ENCODE measurements around the gene METTL25B.

The METTL25B gene

DNA sequence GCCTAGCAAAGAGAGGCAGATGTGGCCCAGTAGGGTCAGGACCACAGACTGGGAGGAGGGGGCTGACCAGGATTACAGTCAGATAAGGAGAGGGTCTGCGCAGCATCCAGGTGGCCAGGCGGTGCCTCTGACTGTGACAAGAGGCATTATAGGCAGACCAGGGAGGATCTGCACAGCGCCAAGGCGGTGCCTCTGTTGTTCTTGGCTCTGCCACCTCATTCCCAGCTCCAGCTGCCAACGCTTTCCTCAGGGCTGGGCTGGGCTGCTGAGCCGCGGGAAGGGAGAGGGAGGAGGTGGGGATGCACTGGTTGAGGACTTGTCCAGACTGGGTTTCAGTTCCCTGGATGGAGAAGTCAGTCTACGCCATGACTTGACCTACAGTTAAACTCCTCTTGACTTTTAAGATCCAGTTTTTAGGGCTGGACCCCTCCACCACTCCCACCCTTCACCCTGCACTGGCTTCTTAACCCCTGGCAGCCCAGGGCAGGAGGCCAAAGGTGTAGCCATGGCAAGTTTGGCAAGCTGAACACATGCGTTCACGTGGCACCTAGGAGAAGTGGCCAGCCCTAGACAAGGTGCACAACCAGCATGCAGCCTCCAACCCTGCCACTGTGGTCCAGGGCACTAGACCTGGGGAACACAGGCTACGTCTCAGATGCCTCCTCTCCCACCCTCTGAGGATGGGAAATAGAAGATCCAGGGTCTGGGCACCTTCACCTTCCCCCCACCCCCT is 18.3 kb upstream of the METTL25B start:
- H3K79me1 ChIP-seq (ENCODE audit: low read depth, low read length), result no peaks in the 10 kb centered on the region
- no peak for DNase-seq (ENCODE audit: low spot score)
- no peak overlapping the region for H3K4me3 ChIP-seq (ENCODE audit: low read length in 2 of 2)
- H3K27me3 ChIP-seq (ENCODE audit: control insufficient read depth in 3 of 3, insufficient read depth in 3 of 3, low read depth in 1 of 3, low read length in 3 of 3), result no peaks in the 10 kb centered on the region
- no peak overlapping the region for H3K4me2 ChIP-seq (ENCODE audit: insufficient read depth, low read length, poor library complexity, severe bottlenecking)
- peak overlapping the region; percentile 100 for H2BK15ac ChIP-seq (ENCODE audit: low read length)
- no CpG with 5 or more reads among the region's 11 CpGs for WGBS, 2 donors (ENCODE audit: extremely low coverage in 2 of 2, insufficient read length in 2 of 2, insufficient replicate concordance in 1 of 2)
- H3K4me1 ChIP-seq (ENCODE audit: control insufficient read depth in 2 of 2, insufficient read depth in 1 of 2, low read depth in 1 of 2, low read length in 2 of 2), result peaks cover 45 to 51% of the 10 kb centered on the region in 2 donors
- H2AK5ac ChIP-seq (ENCODE audit: low read depth, low read length), result peak overlapping the region; percentile 97
- peak overlapping the region; percentile 76 for H3K23ac ChIP-seq (ENCODE audit: low read depth, low read length, poor library complexity)
- no peaks in the 10 kb centered on the region for H3K36me3 ChIP-seq (replicated peaks in 1 of 2; ENCODE audit: control insufficient read depth in 2 of 2, insufficient read depth in 2 of 2, low read length in 2 of 2)
- peak overlapping the region; percentile 98 for H2BK12ac ChIP-seq (ENCODE audit: low read length)
- H3K14ac ChIP-seq (ENCODE audit: low read length), result peak overlapping the region; percentile 49
- no peaks in the 10 kb centered on the region for H3K9me3 ChIP-seq (replicated peaks in 1 of 2; ENCODE audit: control insufficient read depth in 2 of 2, insufficient read depth in 1 of 2, low read depth in 1 of 2, low read length in 2 of 2)
- peak overlapping the region; percentile 70 for H2BK5ac ChIP-seq (ENCODE audit: low read length)
- no peak overlapping the region for H3K9ac ChIP-seq (ENCODE audit: low read depth, low read length, poor library complexity)
- H2AFZ ChIP-seq (ENCODE audit: low read length), result no peak overlapping the region
- H2BK120ac ChIP-seq (ENCODE audit: low read depth, low read length), result no peak overlapping the region
- no peak overlapping the region for H4K8ac ChIP-seq (ENCODE audit: low read depth, low read length)
- H3K18ac ChIP-seq (ENCODE audit: low read length), result peak overlapping the region; percentile 92
- no peak overlapping the region for H3K27ac ChIP-seq (replicated peaks; ENCODE audit: low read length)
- H4K91ac ChIP-seq (ENCODE audit: low read depth, low read length, poor library complexity), result peak overlapping the region; percentile 54
- peak overlapping the region; percentile 57 for H3K4ac ChIP-seq (ENCODE audit: low read length)

- no peak for DNase-seq (ENCODE audit: low spot score)
- H3K14ac ChIP-seq (ENCODE audit: low read length), result no peak overlapping the region
These were observed 17.1 kb upstream of the METTL25B start for GRCh38 chr1:156711011-156711817.

DNA sequence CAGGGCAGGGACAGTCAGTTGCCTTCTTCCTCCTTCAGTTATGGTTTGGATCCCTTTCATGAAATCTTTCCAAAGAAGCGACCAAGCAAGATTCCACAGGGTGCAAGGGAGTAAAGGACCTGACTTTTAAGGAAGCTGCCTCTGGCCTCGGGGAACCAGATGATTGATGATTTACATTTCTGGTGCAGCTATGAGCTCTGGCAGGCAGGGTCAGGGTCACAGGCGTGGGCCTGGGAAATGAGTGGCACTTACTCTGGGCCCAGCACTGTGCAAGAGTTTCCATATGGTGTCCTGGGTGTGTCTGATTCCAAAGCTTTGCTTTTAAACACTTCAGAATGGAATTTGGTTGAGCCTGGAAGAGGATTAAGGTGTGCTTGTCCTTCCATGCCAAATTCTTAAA is 15.6 kb upstream of the METTL25B start:
- Histone ChIP-seq H3K79me1 (ENCODE audit: low read depth, low read length) (no peaks in the 10 kb centered on the region), H3K27me3 (ENCODE audit: control insufficient read depth in 3 of 3, insufficient read depth in 3 of 3, low read depth in 1 of 3, low read length in 3 of 3) (no peaks in the 10 kb centered on the region), H3K4me1 (ENCODE audit: control insufficient read depth in 2 of 2, insufficient read depth in 1 of 2, low read depth in 1 of 2, low read length in 2 of 2) (peaks cover 37 to 39% of the 10 kb centered on the region in 2 donors), H4K91ac (ENCODE audit: low read depth, low read length, poor library complexity) (no peak overlapping the region), H3K9ac (ENCODE audit: low read depth, low read length, poor library complexity) (no peak overlapping the region), H3K36me3 (replicated peaks in 1 of 2; ENCODE audit: control insufficient read depth in 2 of 2, insufficient read depth in 2 of 2, low read length in 2 of 2) (no peaks in the 10 kb centered on the region), H3K4me2 (ENCODE audit: insufficient read depth, low read length, poor library complexity, severe bottlenecking) (no peak overlapping the region), H4K8ac (ENCODE audit: low read depth, low read length) (no peak overlapping the region), H2BK120ac (ENCODE audit: low read depth, low read length) (no peak overlapping the region), H2AK5ac (ENCODE audit: low read depth, low read length) (peak overlapping the region; percentile 3), H2AFZ (ENCODE audit: low read length) (no peak overlapping the region), H2BK15ac (ENCODE audit: low read length) (no peak overlapping the region), H2BK12ac (ENCODE audit: low read length) (no peak overlapping the region), H2BK5ac (ENCODE audit: low read length) (no peak overlapping the region), H3K18ac (ENCODE audit: low read length) (no peak overlapping the region), H3K4ac (ENCODE audit: low read length) (no peak overlapping the region), H3K4me3 (ENCODE audit: low read length in 2 of 2) (no peak overlapping the region), H3K23ac (ENCODE audit: low read depth, low read length, poor library complexity) (no peak overlapping the region), H3K9me3 (replicated peaks in 1 of 2; ENCODE audit: control insufficient read depth in 2 of 2, insufficient read depth in 1 of 2, low read depth in 1 of 2, low read length in 2 of 2) (no peaks in the 10 kb centered on the region), H3K14ac (ENCODE audit: low read length) (no peak overlapping the region), H3K27ac (replicated peaks; ENCODE audit: low read length) (no peak overlapping the region)
- WGBS, 2 donors (ENCODE audit: extremely low coverage in 2 of 2, insufficient read length in 2 of 2, insufficient replicate concordance in 1 of 2), result no CpG with 5 or more reads among the region's 3 CpGs
- no peak for DNase-seq (ENCODE audit: low spot score)

More at GRCh38 chr1:156711011-156711817, 17.1 kb upstream of the METTL25B start:
- Histone ChIP-seq H4K8ac (ENCODE audit: low read depth, low read length) (no peak overlapping the region), H2BK15ac (ENCODE audit: low read length) (peak overlapping the region; percentile 59), H2BK120ac (ENCODE audit: low read depth, low read length) (peak overlapping the region; percentile 6), H3K23ac (ENCODE audit: low read depth, low read length, poor library complexity) (no peak overlapping the region), H2BK5ac (ENCODE audit: low read length) (no peak overlapping the region), H2AFZ (ENCODE audit: low read length) (no peak overlapping the region), H3K4ac (ENCODE audit: low read length) (no peak overlapping the region), H3K9me3 (replicated peaks in 1 of 2; ENCODE audit: control insufficient read depth in 2 of 2, insufficient read depth in 1 of 2, low read depth in 1 of 2, low read length in 2 of 2) (no peaks in the 10 kb centered on the region), H2BK12ac (ENCODE audit: low read length) (no peak overlapping the region), H3K4me3 (ENCODE audit: low read length in 2 of 2) (no peak overlapping the region), H4K91ac (ENCODE audit: low read depth, low read length, poor library complexity) (no peak overlapping the region), H3K27ac (replicated peaks; ENCODE audit: low read length) (no peak overlapping the region), H3K27me3 (ENCODE audit: control insufficient read depth in 3 of 3, insufficient read depth in 3 of 3, low read depth in 1 of 3, low read length in 3 of 3) (no peaks in the 10 kb centered on the region), H3K9ac (ENCODE audit: low read depth, low read length, poor library complexity) (no peak overlapping the region), H2AK5ac (ENCODE audit: low read depth, low read length) (peak overlapping the region; percentile 97), H3K4me1 (ENCODE audit: control insufficient read depth in 2 of 2, insufficient read depth in 1 of 2, low read depth in 1 of 2, low read length in 2 of 2) (peaks cover 45 to 48% of the 10 kb centered on the region in 2 donors), H3K36me3 (replicated peaks in 1 of 2; ENCODE audit: control insufficient read depth in 2 of 2, insufficient read depth in 2 of 2, low read length in 2 of 2) (no peaks in the 10 kb centered on the region), H3K79me1 (ENCODE audit: low read depth, low read length) (no peaks in the 10 kb centered on the region), H3K4me2 (ENCODE audit: insufficient read depth, low read length, poor library complexity, severe bottlenecking) (no peak overlapping the region), H3K18ac (ENCODE audit: low read length) (peak overlapping the region; percentile 59)
- WGBS, 2 donors (ENCODE audit: extremely low coverage in 2 of 2, insufficient read length in 2 of 2, insufficient replicate concordance in 1 of 2), result no CpG with 5 or more reads among the region's 9 CpGs

- Histone ChIP-seq H3K4me2 (ENCODE audit: insufficient read depth, low read length, poor library complexity, severe bottlenecking) (no peak overlapping the region), H3K4ac (ENCODE audit: low read length) (no peak overlapping the region), H3K23ac (ENCODE audit: low read depth, low read length, poor library complexity) (no peak overlapping the region), H2AFZ (ENCODE audit: low read length) (no peak overlapping the region), H2BK5ac (ENCODE audit: low read length) (no peak overlapping the region), H2AK5ac (ENCODE audit: low read depth, low read length) (no peak overlapping the region), H4K8ac (ENCODE audit: low read depth, low read length) (no peak overlapping the region), H3K4me3 (ENCODE audit: low read length in 2 of 2) (no peak overlapping the region), H3K9me3 (replicated peaks in 1 of 2; ENCODE audit: control insufficient read depth in 2 of 2, insufficient read depth in 1 of 2, low read depth in 1 of 2, low read length in 2 of 2) (no peaks in the 10 kb centered on the region), H3K9ac (ENCODE audit: low read depth, low read length, poor library complexity) (no peak overlapping the region), H3K27me3 (ENCODE audit: control insufficient read depth in 3 of 3, insufficient read depth in 3 of 3, low read depth in 1 of 3, low read length in 3 of 3) (no peaks in the 10 kb centered on the region), H3K36me3 (replicated peaks in 1 of 2; ENCODE audit: control insufficient read depth in 2 of 2, insufficient read depth in 2 of 2, low read length in 2 of 2) (peaks cover 0 to 7% of the 10 kb centered on the region in 2 donors), H3K79me1 (ENCODE audit: low read depth, low read length) (no peaks in the 10 kb centered on the region), H3K27ac (replicated peaks; ENCODE audit: low read length) (no peak overlapping the region), H3K4me1 (ENCODE audit: control insufficient read depth in 2 of 2, insufficient read depth in 1 of 2, low read depth in 1 of 2, low read length in 2 of 2) (peaks cover 15 to 18% of the 10 kb centered on the region in 2 donors), H4K91ac (ENCODE audit: low read depth, low read length, poor library complexity) (no peak overlapping the region), H3K14ac (ENCODE audit: low read length) (no peak overlapping the region), H2BK120ac (ENCODE audit: low read depth, low read length) (no peak overlapping the region), H2BK15ac (ENCODE audit: low read length) (no peak overlapping the region), H2BK12ac (ENCODE audit: low read length) (no peak overlapping the region), H3K18ac (ENCODE audit: low read length) (no peak overlapping the region)
- no CpG with 5 or more reads among the region's 3 CpGs for WGBS, 2 donors (ENCODE audit: extremely low coverage in 2 of 2, insufficient read length in 2 of 2, insufficient replicate concordance in 1 of 2)
- DNase-seq (ENCODE audit: low spot score), result no peak
These were observed 13.4 kb upstream of the METTL25B start for GRCh38 chr1:156714830-156715229.

Data from neuronal stem cell (in vitro differentiated cells).